Motor neuron (in vitro differentiated cells): Measurements from ENCODE around the gene MUC6. TPM values are rescaled to one million over a fixed set of nuclear protein-coding genes. Genes with fewer than 3 reads are reported as not detected.

ENCODE experiments used
- ATAC-seq, 8 experiments: fragments of 200-7000 bp; cut with Tn5 transposase; replicated peaks in 6 of 8; 2 replicates each; pipeline ENCODE4 v1.8.0; 2021; ENCODE audit warnings: mild to moderate bottlenecking in 8 of 8, moderate library complexity in 8 of 8
- H3K27ac ChIP-seq, 2 donors: fragments of 250-450 bp; sonication (Bioruptor Pico); 2 replicates each; pipeline ENCODE4 v1.9.0; 2021; ENCODE audit warnings: antibody characterized with exemption in 2 of 2, mild to moderate bottlenecking in 2 of 2, moderate library complexity in 1 of 2
- H3K4me1 ChIP-seq, 2 donors: fragments of 250-450 bp; sonication (Bioruptor Pico); replicated peaks in 1 of 2; 2 replicates each; pipeline ENCODE4 v1.6.1; 2021; ENCODE audit warnings: antibody characterized with exemption in 2 of 2, mild to moderate bottlenecking in 2 of 2, moderate library complexity in 1 of 2
- H3K4me3 ChIP-seq, 5 donors: fragments of 250-450 bp; sonication (Bioruptor Pico); 2 replicates each; pipeline ENCODE4 v1.9.0; 2021; ENCODE audit warnings: antibody characterized with exemption in 5 of 5, mild to moderate bottlenecking in 5 of 5, moderate library complexity in 4 of 5
- WGBS, 10 experiments: fragments of 450-650 bp; shearing (Covaris generic); methylation state at CpG; one replicate each; pipeline ENCODE4 v1.0.0; 2022; 5-methylcytosine and 5-hydroxymethylcytosine counted together
- in situ Hi-C, 9 experiments: fragments of 400-800 bp; cut with MboI; loops; one replicate each; pipeline ENCODE4 v1.15.0; 2021; ENCODE audit warnings: low sequenced_read_pairs in 9 of 9, low pct_unique_long_range_greater_than_20kb in 2 of 9; ENCODE audit not compliant: unreplicated experiment in 9 of 9
- total RNA-seq, 8 experiments: library from RNA; unstranded; fragments of 300-600 nt; gene quantifications; 2 replicates each; pipeline versions ENCODE4 v1.2.3 to v1.2.4, GENCODE V29; 2022

The MUC6 gene
- total RNA-seq, 8 experiments from 2014 or later: under 0.01 to 1.9 (median 0.82) TPM

DNA sequence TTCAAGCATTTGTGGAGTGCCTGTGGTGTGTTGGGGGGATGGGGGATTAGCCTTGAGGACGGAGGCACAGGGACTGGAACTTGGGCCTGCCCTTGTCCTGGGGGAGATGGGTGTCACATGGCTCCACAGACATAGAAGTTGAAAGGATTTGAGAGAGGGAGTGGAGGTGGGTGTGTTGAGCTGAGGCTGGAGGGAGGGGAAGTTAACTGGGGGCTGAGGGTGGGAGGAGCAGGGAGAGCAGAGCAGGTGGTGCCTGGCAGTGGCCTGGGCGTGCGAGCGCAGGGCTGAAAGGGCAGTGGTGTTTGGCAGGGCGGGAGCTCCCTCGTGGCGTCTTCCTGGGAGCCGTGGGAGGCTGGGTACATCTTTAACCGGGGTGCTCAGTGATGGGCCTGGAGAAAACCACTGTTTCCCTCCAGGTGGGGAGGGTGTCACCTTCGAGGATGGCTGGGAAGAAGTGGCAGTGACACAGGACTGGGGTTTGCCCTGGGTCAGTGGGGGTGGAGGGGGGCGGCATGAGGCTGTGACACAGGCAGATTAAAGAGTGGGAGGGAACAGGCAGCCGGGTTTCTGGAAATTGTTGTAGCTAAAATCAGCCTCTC is 65.3 kb downstream of the MUC6 start:
- in situ Hi-C loops: no loop called here
- H3K4me1 ChIP-seq: peaks cover 0 to 3% of the 10 kb centered on the region in 2 donors

DNA sequence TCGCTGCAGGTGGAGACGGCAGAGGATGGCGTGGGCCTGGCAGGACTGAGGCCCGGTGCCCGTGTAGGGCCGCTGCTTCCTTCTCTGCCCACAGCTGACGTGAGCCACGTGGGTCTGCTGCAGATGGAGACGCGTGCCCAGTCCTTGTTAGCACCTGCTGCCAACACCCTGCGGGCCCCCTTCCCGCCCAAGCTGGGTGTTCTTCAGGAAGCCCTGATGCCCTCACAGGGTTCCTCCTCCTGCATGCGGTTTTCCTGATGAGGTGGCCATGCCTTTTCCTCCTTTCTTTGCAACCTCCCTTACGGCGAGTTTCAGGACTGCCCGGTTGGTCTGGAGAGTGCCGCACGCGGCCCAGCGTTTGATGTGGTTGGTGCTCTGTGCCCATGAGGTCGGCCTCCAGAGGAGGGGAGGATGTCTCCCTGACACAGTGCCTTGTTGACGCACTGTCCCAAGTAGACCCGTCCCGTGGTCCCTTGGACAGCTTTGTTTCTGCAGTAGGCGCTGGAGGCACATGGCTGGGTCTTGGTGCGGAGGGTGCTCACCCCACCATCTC is 66.1 kb downstream of the MUC6 start:
- 76 to 100% (median 87%) methylated on average over 1 to 7 of the region's 26 CpGs; no CpG with 5 or more reads in 4 of the 10 experiments for WGBS, 10 experiments
- Histone ChIP-seq H3K4me3 (no peak overlapping the region), H3K4me1 (no peaks in the 10 kb centered on the region), H3K27ac (no peak overlapping the region)
- ATAC-seq: no peak
- in situ Hi-C loops: no loop called here

More for the DNA sequence above, 65.3 kb downstream of the MUC6 start:
- Histone ChIP-seq H3K27ac (no peak overlapping the region), H3K4me3 (no peak overlapping the region)
- 90 to 100% (median 100%) methylated on average over 1 to 3 of the region's 12 CpGs; no CpG with 5 or more reads in 7 of the 10 experiments for WGBS, 10 experiments
- ATAC-seq: peak in 1 of 8 experiments; percentile 18

DNA sequence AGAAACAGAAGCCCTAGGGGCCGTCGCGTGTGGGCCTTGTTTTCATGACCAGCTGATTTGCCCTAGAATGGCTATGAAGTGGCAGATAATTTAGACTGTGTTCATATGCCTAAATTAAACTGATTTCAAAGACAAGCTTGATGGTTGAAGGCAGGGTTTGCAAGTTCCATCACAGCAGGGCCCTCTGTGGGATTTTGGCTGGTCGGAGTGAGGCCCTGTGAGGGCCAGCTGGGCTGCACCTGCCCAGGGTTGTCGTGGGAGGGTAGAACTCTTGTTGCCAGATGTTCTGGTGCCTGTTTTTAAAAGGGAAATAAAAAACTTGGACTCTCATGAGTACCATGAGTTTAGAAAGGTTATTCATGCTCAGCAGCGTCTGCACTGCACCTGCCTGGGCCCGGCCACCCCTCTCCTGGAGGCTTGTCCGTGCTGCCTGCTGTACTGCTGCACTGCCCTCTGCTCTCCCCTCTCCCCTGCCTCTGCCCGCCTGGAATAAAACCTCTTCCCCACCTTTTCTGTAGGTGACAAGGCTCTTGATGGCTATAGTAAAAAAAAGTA is 66.8 kb downstream of the MUC6 start:
- no peak overlapping the region for H3K27ac ChIP-seq
- 20 to 100% (median 93%) methylated on average over 1 to 7 of the region's 9 CpGs; no CpG with 5 or more reads in 1 of the 10 experiments for WGBS, 10 experiments
- no peak for ATAC-seq
- in situ Hi-C loops: no loop called here
- H3K4me3 ChIP-seq: no peak overlapping the region
- H3K4me1 ChIP-seq: no peaks in the 10 kb centered on the region

DNA sequence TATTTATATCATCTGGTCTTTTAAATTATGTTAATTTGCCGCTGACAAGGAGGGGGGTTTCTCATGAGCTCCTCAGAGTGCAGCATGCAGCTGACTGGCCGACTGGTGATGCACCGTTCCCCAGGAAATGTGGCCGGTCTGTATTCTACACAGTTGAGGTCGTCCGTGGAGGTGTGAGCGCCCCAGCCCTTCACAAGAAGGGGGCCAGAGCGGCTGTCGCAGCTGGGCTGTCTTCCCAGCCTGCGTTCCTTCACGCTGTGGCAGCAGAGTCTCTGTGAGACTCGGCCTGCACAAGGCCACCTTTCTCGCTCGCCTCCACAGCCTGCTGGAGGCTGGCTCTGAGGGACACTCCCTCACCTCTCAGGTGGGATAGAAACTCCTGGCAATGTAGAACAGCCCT is 67.7 kb downstream of the MUC6 start:
- no peak overlapping the region for H3K4me3 ChIP-seq
- no peaks in the 10 kb centered on the region for H3K4me1 ChIP-seq
- 84 to 96% (median 90%) methylated on average over 4 to 7 of the region's 14 CpGs; no CpG with 5 or more reads in 5 of the 10 experiments for WGBS, 10 experiments
- in situ Hi-C loops: no loop called here
- H3K27ac ChIP-seq: no peak overlapping the region
- ATAC-seq: no peak

DNA sequence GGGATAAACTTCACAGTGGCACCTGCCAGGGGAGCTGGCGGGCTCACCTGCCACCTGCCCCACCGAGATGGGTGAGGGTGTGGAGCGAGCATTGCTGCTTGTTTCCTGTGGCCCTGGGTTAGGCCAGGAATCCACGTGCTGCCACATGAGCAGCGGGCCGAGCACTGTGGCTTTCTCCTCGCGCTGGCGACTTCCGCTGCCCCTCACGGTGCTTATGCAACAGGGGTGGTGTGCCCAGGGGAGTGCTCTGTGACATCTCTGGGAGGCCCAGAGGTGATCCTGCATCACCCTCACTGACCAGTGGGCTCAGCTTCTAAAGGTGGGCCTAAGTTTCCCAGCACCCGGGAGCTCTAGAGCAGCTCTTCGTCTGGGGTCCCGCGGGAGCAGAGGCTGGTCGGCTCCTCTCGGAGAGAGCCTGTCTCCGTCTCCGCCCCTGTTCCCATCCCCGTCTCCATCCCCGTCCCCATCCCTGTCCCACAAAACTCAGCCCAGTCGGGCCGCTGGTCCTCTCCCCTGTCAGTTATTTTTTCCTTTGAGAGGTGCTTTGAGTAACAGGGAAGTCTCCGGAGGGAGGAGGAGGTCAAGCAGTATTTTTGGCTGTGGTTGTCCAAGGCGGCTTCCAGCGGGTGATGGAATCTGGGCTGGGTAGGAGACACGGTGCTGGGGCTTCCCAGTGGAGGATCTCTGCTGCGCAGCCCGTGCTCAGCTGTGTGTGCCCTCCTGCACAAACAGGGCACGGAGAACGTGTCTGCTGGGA is 68.3 kb downstream of the MUC6 start:
- 60 to 100% (median 100%) methylated on average over 1 to 3 of the region's 31 CpGs; no CpG with 5 or more reads in 5 of the 10 experiments for WGBS, 10 experiments
- in situ Hi-C loops: no loop called here
- Histone ChIP-seq H3K27ac (no peak overlapping the region), H3K4me3 (no peak overlapping the region), H3K4me1 (no peaks in the 10 kb centered on the region)
- no peak for ATAC-seq

DNA sequence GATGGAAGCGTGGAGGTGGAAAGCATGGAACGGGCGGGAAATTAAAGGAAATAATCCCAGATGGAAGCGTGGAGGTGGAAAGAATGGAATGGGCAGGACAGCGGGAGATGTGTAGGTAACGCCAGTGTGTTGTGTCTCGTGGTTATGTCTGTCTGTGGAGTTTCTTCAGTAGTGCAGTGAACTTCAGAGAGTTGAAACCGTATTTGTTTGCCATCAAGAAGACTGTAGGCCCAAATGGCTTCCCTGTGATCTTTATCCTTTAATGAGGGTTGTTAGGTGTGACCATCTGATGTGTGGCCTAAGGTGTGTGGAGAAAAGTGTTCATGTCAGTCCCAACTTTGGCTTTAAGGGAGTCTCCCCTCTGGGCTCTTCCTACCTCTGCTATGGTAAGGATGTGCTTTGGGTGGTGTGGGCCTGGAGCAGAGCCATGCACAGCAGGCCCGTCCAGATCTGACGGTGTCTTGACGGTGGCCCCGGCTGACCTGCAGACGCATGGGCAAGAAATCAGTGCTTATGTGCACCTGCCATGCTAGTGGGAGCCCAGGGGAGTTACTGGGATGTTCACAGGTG is 71.2 kb downstream of the MUC6 start:
- Histone ChIP-seq H3K27ac (no peak overlapping the region), H3K4me1 (no peaks in the 10 kb centered on the region), H3K4me3 (no peak overlapping the region)
- in situ Hi-C loops: no loop called here
- ATAC-seq: no peak
- 20 to 100% (median 93%) methylated on average over 1 to 5 of the region's 13 CpGs; no CpG with 5 or more reads in 5 of the 10 experiments for WGBS, 10 experiments

DNA sequence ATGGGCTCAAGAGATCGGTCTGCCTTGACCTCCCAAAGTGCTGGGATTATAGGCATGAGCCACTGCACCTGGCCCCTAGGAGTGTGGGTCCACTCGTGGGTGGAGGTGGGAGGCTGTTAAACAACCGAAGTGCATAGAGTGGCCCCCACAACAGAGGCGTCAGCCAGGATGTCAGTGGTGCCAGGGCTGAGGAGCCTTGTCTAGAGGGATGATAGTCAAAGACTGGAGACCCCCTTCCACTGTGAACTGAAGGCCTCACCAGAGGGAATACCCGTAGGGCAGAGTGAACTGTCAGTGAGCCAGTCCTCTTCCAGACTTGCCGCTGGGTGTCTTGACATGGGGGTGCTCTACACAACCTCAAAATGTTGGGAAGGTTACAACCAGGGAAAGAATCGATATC is 72.7 kb downstream of the MUC6 start:
- WGBS, 10 experiments: 86 to 100% (median 93%) methylated on average over 1 to 5 of the region's 7 CpGs; no CpG with 5 or more reads in 6 of the 10 experiments
- no peak overlapping the region for H3K27ac ChIP-seq
- in situ Hi-C loops: no loop called here
- H3K4me1 ChIP-seq: no peaks in the 10 kb centered on the region
- no peak for ATAC-seq
- no peak overlapping the region for H3K4me3 ChIP-seq

Other genes with a start within 250 kb of the MUC6 start
- gene CEND1, start 246.6 kb downstream of the MUC6 start, total RNA-seq: 10 to 100 TPM in 5 of 8 experiments, 1 to 10 TPM in 3; 1.8 to 21.7 (median 15.3) TPM
- 10 to 100 TPM; 21.4 to 45.6 (median 31.7) TPM for gene SLC25A22, start 238.4 kb downstream of the MUC6 start, total RNA-seq
- gene PIDD1, start 231.5 kb downstream of the MUC6 start, total RNA-seq: 10 to 100 TPM in 6 of 8 experiments, 1 to 10 TPM in 2; 9.0 to 20.0 (median 12.4) TPM
- 1,000 to 10,000 TPM; 1,135 to 2,145 (median 1,757) TPM for gene RPLP2, start 226.8 kb downstream of the MUC6 start, total RNA-seq
- gene PNPLA2, start 217.8 kb downstream of the MUC6 start, total RNA-seq: 10 to 100 TPM in 7 of 8 experiments, 1 to 10 TPM in 1; 5.2 to 58.7 (median 13.1) TPM
- 10 to 100 TPM in 2 of 8 experiments, 1 to 10 TPM in 6; 3.7 to 15.5 (median 4.8) TPM for gene CRACR2B, start 208.8 kb downstream of the MUC6 start, total RNA-seq
- 100 to 1,000 TPM in 4 of 8 experiments, 10 to 100 TPM in 4; 43.0 to 311 (median 121) TPM for gene CD151, start 203.8 kb downstream of the MUC6 start, total RNA-seq
- 100 to 1,000 TPM in 5 of 8 experiments, 10 to 100 TPM in 3; 51.4 to 290 (median 137) TPM for gene POLR2L, start 194.2 kb downstream of the MUC6 start, total RNA-seq
- 100 to 1,000 TPM in 1 of 8 experiments, 10 to 100 TPM in 7; 30.9 to 110 (median 41.9) TPM for gene TSPAN4, start 193.9 kb downstream of the MUC6 start, total RNA-seq
- gene CHID1, start 125.9 kb downstream of the MUC6 start, total RNA-seq: 10 to 100 TPM; 48.5 to 96.3 (median 66.8) TPM
- 10 to 100 TPM; 31.3 to 78.4 (median 45.8) TPM for gene AP2A2, start 110.8 kb downstream of the MUC6 start, total RNA-seq
- 1 to 10 TPM in 3 of 8 experiments, under 1 TPM in 4, not detected in 1; 0.05 to 2.3 (median 0.67) TPM for gene MUC2, start 38.2 kb upstream of the MUC6 start, total RNA-seq
- under 1 TPM; under 0.01 to 0.57 (median 0.20) TPM for gene MUC5AC, start 121.2 kb upstream of the MUC6 start, total RNA-seq
- 1 to 10 TPM in 4 of 8 experiments, under 1 TPM in 4; under 0.01 to 4.7 (median 0.85) TPM for gene MUC5B, start 186.3 kb upstream of the MUC6 start, total RNA-seq